Fibroblast of the conjunctiva (primary cell): ENCODE data around the gene UBE2E2.

Experiments
- DNase-seq: peaks from one replicate; pipeline ENCODE4 v3.0.0-alpha.2; 2010; ENCODE audit warnings: low read depth

UBE2E2 gene

GRCh38 chr3:23193831-23194230 lies 9.3 kb upstream of the UBE2E2 start:
- DNase-seq, result no peak

- peak; percentile 29 for DNase-seq
Measured at GRCh38 chr3:23198801-23199200, 4.3 kb upstream of the UBE2E2 start.

GRCh38 chr3:23199649-23200048 lies 3.5 kb upstream of the UBE2E2 start:
- DNase-seq, result no peak

GRCh38 chr3:23201154-23201838 lies 1.8 kb upstream of the UBE2E2 start:
- no peak for DNase-seq

- DNase-seq, result no peak
Measured at GRCh38 chr3:23202203-23202920, 765 bp upstream of the UBE2E2 start.

GRCh38 chr3:23203708-23204330 lies 692 bp downstream of the UBE2E2 start:
- no peak for DNase-seq

GRCh38 chr3:23206366-23206765 lies 3.2 kb downstream of the UBE2E2 start:
- no peak for DNase-seq

GRCh38 chr3:23209103-23209502 lies 6.0 kb downstream of the UBE2E2 start:
- no peak for DNase-seq

- no peak for DNase-seq
Measured at GRCh38 chr3:23209747-23210487, 6.8 kb downstream of the UBE2E2 start.

- no peak for DNase-seq
Measured at GRCh38 chr3:23213813-23214212, 10.7 kb downstream of the UBE2E2 start.

- no peak for DNase-seq
Measured at GRCh38 chr3:23217872-23218554, 14.9 kb downstream of the UBE2E2 start.

GRCh38 chr3:23219117-23219516 lies 16.0 kb downstream of the UBE2E2 start:
- no peak for DNase-seq

GRCh38 chr3:23219552-23219951 lies 16.4 kb downstream of the UBE2E2 start:
- DNase-seq, result no peak

GRCh38 chr3:23221136-23221535 lies 18.0 kb downstream of the UBE2E2 start:
- DNase-seq, result no peak

- no peak for DNase-seq
Measured at GRCh38 chr3:23232016-23232415, 28.9 kb downstream of the UBE2E2 start.

- no peak for DNase-seq
Measured at GRCh38 chr3:23232854-23233253, 29.7 kb downstream of the UBE2E2 start.

- no peak for DNase-seq
Measured at GRCh38 chr3:23235264-23235663, 32.1 kb downstream of the UBE2E2 start.

GRCh38 chr3:23236890-23237289 lies 33.8 kb downstream of the UBE2E2 start:
- no peak for DNase-seq

GRCh38 chr3:23238156-23238555 lies 35.0 kb downstream of the UBE2E2 start:
- no peak for DNase-seq

- no peak for DNase-seq
Measured at GRCh38 chr3:23238578-23238977, 35.5 kb downstream of the UBE2E2 start.

GRCh38 chr3:23239211-23240068 lies 36.3 kb downstream of the UBE2E2 start:
- DNase-seq, result no peak
